ENCODE results near the gene BCO1.

- TF ChIP-seq POU6F1 (CRISPR knock-in tag; IDR thresholded peaks at IDR 0.05; ENCODE audit: borderline replicate concordance, low read depth): no peak
- TF ChIP-seq CSRNP3 (CRISPR knock-in tag; IDR thresholded peaks at IDR 0.05): no peak
- TF ChIP-seq OSR1 (CRISPR knock-in tag; IDR thresholded peaks at IDR 0.05): no peak
- no peak for TF ChIP-seq ARNTL (CRISPR knock-in tag; IDR thresholded peaks at IDR 0.05; ENCODE audit: borderline replicate concordance, low read depth)
- no peak for TF ChIP-seq CSDC2 (CRISPR knock-in tag; IDR thresholded peaks at IDR 0.05)
These were observed 80.2 kb downstream of the BCO1 start for GRCh38 chr16:81318711-81319110.
